NK-92 (cell line): ENCODE measurements around the gene REXO4.
"Not testable (repeated sequence)": the region's sequence is repeated elsewhere in the genome, so short reads cannot be mapped to it uniquely, and the experiment has no call there.

Experiments
- DNase-seq: peaks from one replicate; lab custom pipeline; 2025; ENCODE audit not compliant: unreplicated experiment; lab: John Stamatoyannopoulos, UW

The REXO4 gene

GRCh38 chr9:133421615-133422542, 4.1 kb upstream of the REXO4 start, which contains the start of gene ADAMTS13:
TSS of gene ADAMTS13 (plus strand) at chr9:133422367. CDS start at chr9:133422444, 77 bp downstream.
- no peak for DNase-seq

GRCh38 chr9:133420392-133420827, 2.6 kb upstream of the REXO4 start:
- DNase-seq = no peak

- DNase-seq = no peak
Observed at GRCh38 chr9:133419005-133419404, 1.2 kb upstream of the REXO4 start.

GRCh38 chr9:133415170-133415569, 2.6 kb downstream of the REXO4 start:
- DNase-seq = no peak

DNA sequence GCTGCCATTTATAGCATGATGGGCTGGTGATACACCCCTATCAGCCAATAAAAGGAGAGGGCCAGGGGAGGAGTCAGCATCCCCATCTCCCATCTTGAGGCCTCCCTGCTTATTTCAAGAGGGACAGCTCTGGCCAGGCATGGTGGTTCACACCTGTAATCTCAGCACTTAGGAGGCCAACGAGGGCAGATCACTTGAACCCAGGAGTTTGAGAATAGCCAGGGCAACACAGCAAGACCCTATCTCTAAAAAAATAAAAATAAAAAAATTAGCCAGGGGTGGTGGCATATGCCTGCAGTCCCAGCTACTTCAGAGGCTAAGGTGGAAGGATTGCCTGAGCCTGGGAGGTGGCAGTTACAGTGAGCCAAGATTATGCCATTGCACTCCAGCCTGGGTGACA, 9.8 kb downstream of the REXO4 start:
- no peak for DNase-seq

- DNase-seq = no peak
Observed at GRCh38 chr9:133406480-133407307, 11.1 kb downstream of the REXO4 start.

- no peak for DNase-seq
Observed at GRCh38 chr9:133405508-133406438, 12.0 kb downstream of the REXO4 start.

DNA sequence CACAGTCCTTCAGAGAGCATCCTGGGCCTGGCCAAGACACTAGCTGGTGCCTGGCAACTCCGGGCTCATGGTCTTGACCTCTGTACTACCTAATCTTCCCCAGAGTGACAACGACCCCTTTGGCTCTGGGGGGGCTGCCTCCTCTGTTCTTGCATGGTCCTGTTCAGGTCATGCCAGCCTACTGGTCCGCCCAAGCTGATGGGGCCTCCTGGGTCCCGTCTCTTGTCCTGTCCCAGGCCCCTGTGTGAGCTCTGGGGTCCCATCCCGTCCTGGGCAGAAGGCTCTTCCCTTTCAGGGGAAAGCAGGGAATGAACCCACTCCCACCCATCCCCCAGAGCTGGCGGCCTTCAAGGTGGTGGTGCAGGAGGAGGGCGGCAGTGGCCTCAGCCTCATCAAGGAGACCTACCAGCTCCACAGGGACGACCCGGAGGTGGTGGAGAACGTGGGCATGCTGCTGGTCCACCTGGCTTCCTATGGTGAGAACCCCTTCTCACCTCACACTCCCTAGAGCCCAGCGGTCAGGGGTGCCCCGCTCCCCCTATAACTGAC, 13.3 kb downstream of the REXO4 start:
- DNase-seq = no peak

DNA sequence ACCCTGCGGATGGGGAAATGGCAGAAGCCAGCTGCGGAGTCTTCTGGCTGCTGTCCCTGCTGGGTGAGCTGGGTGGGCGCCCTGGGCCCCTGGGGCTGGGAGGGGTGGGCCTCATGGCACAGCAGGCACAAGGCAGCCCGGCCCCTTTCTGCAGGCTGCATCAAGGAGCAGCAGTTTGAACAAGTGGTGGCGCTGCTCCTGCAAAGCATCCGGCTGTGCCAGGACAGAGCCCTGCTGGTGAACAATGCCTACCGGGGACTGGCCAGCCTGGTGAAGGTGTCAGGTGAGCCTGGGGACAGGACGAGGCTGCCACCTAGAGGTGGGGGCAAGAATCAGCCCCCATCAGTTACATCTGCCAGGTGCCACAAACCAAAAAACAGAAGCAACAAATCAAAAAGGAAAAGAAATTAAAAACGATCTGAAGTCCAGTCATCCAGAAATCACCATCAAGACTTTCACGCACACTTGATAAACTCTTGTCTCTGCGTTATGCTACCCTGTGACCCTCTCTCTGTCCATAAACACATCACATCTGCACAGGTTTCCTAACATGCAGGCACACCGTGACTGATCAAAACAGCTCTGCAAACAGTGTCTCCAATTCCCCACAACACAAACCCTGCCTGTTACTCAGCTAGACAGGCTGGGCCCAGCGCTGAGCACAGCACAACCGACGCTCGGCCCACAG, 13.9 kb downstream of the REXO4 start:
- no peak for DNase-seq

- DNase-seq = no peak
Observed at GRCh38 chr9:133402689-133403088, 15.1 kb downstream of the REXO4 start.

GRCh38 chr9:133401588-133401987, 16.2 kb downstream of the REXO4 start:
- no peak for DNase-seq

DNA sequence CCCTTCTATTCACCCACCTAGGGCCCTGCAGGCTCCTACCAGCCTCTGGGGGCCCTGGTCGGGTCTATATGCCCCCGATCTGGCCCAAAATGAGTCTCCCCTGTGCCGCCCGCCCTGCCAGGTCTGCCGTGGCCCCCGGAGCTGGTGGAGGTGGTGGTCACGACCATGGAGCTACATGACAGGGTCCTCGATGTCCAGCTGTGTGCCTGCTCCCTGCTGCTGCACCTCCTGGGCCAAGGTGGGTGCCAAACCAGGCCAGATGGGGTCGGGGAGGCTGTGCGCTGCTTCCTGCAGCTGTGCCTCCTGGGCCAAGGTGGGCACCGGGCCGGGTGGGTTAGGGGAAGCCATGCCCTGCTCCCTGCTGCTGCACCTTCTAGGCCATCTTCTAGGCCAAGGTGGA, 17.5 kb downstream of the REXO4 start:
- no peak for DNase-seq

- no peak for DNase-seq
Observed at GRCh38 chr9:133397895-133398294, 19.9 kb downstream of the REXO4 start.

DNA sequence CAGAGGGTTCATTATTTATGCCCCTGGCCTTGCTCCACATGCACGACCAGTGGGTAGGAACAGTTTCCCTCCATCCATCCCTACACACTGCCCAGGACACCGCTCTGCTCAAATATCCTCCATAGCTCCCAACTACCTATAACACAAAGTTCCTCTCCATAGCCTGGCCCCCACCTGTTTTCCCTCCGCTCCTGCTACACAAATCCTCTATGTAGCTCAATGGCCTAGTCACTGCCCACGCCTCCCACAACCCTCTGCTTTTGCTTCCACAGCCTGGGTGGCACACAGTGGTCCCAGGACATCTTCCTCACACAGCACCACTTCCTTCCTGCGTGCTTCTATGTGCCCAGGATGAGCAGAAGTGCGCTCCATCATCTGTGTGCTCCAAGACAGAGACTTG, 20.4 kb downstream of the REXO4 start:
- no peak for DNase-seq

DNA sequence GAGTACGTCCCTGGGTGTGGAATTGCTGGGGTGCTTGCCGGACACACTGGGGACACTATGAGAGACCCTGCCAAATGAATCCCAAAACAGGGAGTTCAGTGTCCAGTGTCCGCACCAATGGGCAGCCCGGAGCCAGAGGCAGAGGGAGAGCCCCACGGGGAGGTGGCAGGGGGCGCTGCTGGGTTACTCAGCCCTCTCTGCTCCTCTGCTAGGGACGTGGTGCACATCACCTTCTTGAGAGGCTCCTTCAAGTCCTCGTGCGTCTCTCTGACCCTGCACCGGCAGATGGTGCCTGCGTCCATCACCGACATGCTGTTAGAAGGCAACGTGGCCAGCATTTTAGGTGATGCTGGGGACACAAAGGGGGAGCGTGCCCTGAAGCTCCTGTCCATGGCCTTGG, 20.9 kb downstream of the REXO4 start:
- no peak for DNase-seq

- no peak for DNase-seq
Observed at GRCh38 chr9:133394687-133395271, 23.0 kb downstream of the REXO4 start.

GRCh38 chr9:133393399-133393798, 24.4 kb downstream of the REXO4 start:
- DNase-seq = no peak

- not testable (repeated sequence) for DNase-seq
Observed at GRCh38 chr9:133392308-133392707, 25.5 kb downstream of the REXO4 start.

- DNase-seq = not testable (repeated sequence)
Observed at GRCh38 chr9:133391449-133391848, 26.4 kb downstream of the REXO4 start.
